IPS-18a (cell line): Measurements from ENCODE around the gene TIAL1.

Experiments used
- H3K27ac ChIP-seq: one replicate; pipeline ENCODE4 v1.5.1; 2013; ENCODE audit warnings: low read length
- H3K27me3 ChIP-seq: one replicate; pipeline ENCODE4 v1.6.1; 2013; ENCODE audit warnings: mild to moderate bottlenecking, low read length; ENCODE audit not compliant: control insufficient read depth, insufficient read depth
- H3K36me3 ChIP-seq: one replicate; pipeline ENCODE4 v1.6.1; 2013; ENCODE audit warnings: low read depth, low read length; ENCODE audit not compliant: control insufficient read depth
- H3K4me1 ChIP-seq: one replicate; pipeline ENCODE4 v1.6.1; 2013; ENCODE audit warnings: low read depth, low read length; ENCODE audit not compliant: control insufficient read depth
- H3K4me3 ChIP-seq: one replicate; pipeline ENCODE4 v1.5.1; 2013; ENCODE audit warnings: low read length
- H3K9ac ChIP-seq: one replicate; pipeline ENCODE4 v1.6.1; 2013; ENCODE audit warnings: mild to moderate bottlenecking, low read length, moderate library complexity
- H3K9me3 ChIP-seq: one replicate; pipeline ENCODE4 v1.6.1; 2013; ENCODE audit warnings: low read depth, low read length; ENCODE audit not compliant: control insufficient read depth

Gene TIAL1

GRCh38 chr10:119523895-119524719, 72.7 kb downstream of the TIAL1 start:
- Histone ChIP-seq H3K9me3 (no peaks in the 10 kb centered on the region), H3K4me1 (no peaks in the 10 kb centered on the region), H3K9ac (no peak overlapping the region), H3K4me3 (no peak overlapping the region), H3K27ac (no peak overlapping the region), H3K27me3 (no peaks in the 10 kb centered on the region), H3K36me3 (no peaks in the 10 kb centered on the region)
